Activated naive CD4-positive, alpha-beta T cell treated with Interleukin-2 at 50 U/mL for 16 hours (primary cell): ENCODE measurements around the gene NINJ2.
"Not testable (repeated sequence)": the region's sequence is repeated elsewhere in the genome, so short reads cannot be mapped to it uniquely, and the experiment has no call there.

ENCODE experiments used
- DNase-seq: peaks from one replicate; pipeline ENCODE4 v3.0.0-alpha.2; 2020

NINJ2 gene

GRCh38 chr12:583251-583869, 79.9 kb downstream of the NINJ2 start:
- no peak for DNase-seq

DNA sequence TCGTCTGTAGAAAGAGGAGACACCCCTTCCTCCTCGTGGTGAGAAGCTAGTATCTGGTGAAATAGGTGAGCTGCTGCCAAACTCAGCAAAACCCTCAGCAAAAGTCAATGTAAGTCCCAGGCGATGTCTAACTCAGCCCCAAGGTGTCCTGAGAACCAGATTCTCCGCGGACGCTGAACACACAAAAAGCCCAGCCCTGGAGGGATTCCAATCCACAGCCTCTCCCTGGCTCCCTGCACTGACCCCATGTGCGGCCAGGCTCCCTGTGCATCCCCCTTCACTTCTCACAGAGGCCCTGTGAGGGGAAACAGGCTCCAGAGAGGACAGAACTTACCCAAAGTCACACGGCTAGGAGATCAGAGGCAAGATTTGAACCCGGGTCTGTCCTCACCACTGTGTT, 81.5 kb downstream of the NINJ2 start:
- DNase-seq: no peak

DNA sequence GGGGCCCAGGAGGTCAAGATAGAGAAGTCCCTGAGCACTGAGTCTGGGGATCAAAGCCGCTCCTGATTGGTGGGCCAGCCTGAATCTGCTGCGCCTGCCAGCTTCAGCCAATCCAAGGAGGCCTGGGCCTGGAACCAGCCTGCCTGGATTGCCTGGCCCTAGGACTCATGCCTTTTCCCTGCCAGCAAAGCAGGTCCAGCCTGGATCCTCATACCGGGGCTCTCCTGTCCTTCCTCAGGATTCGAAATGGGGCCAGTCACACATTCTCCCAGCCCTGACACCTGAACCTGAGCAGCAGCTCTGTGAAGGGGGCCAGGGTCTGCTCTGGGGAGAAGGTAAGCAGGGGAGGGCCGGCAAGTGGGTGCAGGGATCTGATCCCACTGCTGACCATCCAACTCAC, 81.9 kb downstream of the NINJ2 start:
- no peak for DNase-seq

DNA sequence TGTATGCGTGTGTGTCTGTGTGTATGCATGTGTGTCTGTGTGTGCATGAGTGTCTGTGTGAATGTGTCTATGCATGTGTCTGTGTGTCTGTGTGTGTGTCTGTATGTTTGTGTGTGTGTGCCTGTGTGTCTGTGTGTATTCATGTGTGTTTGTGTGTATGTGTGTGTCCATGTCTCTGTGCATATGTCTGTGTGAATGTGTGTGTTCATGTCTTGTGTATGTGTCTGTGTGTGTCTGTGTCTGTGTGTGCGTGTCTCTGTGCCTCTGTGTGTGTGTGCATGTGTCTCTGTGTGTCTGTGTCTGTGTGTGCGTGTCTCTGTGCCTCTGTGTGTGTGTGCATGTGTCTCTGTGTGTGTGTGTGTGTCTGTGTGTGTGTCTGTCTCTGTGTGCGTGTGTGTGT, 82.4 kb downstream of the NINJ2 start:
- no peak for DNase-seq

DNA sequence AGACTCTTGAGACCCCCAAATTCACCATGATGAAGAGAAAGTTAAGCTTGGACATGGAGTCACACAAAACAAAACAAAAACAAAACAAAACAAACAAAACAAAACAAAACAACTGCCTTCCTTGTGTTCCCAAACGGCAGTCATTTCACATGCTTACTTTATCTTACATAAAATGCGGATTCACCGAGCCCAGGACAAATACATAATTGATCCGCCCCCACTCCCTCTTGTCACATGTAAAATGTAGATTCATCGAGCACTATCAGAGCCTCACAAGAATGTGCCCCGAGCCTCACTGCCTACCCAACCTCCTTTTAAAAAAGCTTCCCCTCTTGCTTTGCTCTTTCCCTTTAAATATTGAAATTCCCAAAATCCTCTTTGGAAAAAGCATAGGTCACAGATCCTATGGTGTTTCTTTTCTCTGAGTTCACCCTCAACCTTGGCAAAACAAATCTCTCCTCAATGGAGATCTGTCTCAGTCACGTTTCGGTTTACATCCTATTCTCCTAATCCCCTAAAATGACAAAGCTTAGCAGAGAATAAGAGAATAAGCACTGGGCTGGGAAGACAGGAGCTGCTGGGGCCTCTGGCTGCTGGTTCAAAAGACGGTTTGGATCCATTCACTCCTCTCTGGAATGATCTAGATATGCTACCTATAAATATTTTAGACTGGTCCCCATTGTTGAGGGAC, 83.7 kb downstream of the NINJ2 start:
- no peak for DNase-seq

- no peak for DNase-seq
These were observed 84.4 kb downstream of the NINJ2 start for GRCh38 chr12:578748-579419.

- DNase-seq: not testable (repeated sequence)
These were observed 85.1 kb downstream of the NINJ2 start for GRCh38 chr12:577994-578747.

- DNase-seq: no peak
These were observed 86.6 kb downstream of the NINJ2 start for GRCh38 chr12:576615-577110.

DNA sequence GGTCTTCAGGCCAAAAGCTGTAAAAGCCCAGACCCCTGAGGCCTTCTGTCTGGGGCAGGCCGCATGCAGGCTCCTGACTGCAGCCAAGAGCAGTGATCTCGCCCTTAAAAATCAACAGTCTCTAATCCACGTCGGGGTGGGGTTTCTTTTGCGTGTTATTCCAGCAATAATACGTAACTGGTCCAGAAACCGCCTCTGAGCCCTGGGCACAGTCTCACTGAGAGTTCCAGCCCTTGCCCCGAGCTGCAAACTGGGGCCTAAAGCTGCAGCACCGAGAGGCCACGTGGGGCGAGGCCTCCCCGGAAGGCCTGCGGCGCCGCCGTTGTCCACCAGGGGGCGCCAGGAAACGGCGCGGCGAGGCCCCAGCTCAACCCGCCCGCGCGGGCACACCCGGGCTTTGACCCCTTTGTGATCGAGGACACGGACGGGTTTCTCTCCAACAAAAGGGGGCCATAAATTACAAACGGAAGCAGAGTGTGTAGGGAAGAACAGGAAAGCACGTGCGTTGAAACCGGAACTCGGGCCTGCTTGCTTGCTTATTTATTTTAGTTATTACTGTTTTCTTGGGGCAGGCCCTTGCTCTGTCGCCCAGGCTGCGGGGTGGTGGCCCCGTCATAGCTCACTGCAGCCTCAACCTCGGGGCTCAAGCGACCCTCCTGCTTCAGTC, 87.2 kb downstream of the NINJ2 start:
- DNase-seq: peak; percentile 88

DNA sequence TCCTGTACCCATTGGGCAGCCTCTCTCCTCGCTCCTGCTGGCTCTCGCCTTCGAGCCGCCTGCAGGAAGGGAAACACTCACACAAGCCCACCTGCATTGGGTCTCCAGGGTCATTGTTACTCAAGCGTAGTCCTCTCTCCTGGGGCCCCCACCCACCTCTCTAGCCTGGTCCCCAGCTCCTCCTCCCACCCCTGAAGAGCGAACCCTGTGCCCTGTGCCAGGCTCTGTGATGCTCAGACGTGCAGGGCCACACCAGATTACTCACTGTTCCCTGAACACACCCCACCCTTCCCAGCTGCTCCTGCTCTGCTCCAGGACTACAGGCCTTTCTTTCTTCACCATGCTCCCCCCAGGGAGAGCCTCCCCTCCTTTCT, 88.1 kb downstream of the NINJ2 start:
- DNase-seq: no peak

DNA sequence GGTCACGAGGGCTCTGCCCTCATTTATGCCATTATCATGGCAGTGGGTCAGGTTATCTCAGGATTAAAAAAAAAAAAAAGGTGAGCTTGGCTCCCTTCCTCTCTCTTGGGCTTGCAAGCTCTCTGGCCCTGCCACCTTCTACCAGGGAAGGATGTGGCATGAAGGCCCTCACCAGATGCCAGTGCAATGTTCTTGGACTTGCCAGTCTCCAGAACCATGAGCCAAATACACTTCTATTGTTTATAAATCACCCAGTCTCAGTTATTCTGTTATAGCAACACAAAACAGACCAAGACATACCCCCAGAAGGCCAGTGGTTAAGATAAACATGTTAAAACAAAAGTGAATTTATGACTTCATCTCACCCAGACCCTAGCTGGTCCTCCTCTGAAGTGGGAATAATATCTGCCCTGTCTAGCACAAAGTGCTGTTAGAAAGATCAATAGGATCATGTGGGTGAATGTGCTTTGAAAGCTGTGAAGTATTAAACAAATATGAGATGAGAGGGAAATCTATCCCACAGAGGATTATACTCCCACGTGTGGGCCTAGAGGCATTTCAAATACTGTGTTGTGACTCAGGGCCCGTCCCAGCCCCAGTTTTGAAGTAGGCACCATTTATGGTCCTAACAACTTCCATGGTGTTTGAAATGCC, 88.6 kb downstream of the NINJ2 start:
- no peak for DNase-seq

GRCh38 chr12:573232-573631, 90.0 kb downstream of the NINJ2 start:
- no peak for DNase-seq

DNA sequence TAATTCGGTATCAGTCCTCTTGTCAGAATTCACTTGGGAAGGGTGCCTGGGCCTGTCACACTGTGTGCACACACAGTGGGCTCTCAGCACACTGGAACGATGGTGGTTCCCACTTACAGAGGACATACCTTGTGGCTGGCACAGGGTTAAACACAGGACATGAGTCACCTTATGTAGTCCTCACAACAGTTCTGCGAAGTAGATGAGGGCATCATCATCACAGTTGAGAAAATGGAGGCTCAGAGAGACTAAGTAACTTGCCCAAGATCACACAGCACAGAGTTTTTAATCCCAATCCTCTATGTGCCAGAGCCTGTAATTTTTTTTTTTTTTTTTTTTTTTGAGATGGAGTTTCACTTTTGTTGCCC, 90.7 kb downstream of the NINJ2 start:
- DNase-seq: no peak

- no peak for DNase-seq
These were observed 91.3 kb downstream of the NINJ2 start for GRCh38 chr12:571795-572531.

GRCh38 chr12:570921-571794, 92.1 kb downstream of the NINJ2 start:
- DNase-seq: no peak

DNA sequence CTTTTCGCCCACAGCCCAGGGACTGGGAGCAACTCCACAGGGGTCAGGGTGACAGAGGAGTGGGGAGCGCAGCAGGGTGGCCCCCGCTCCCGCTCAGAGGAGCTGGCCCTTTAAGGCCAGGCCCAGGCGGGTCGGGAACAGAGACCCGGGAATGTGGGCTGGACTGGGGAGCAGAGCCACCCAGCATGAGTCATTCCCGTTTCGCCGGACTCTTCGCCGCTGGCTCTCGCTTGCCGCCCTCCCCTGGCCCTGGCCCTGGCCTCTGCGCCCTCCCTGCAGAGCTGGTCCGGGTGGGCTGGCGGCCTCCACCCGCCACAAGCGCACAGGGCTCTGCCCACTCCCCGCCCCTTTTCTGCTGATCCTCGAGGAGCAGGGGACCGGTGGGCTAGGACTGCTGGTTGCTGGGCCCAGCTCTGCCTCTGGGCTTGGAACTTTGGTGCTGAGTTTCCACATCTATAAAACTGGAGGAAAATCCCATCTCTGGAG, 92.8 kb downstream of the NINJ2 start:
- no peak for DNase-seq

DNA sequence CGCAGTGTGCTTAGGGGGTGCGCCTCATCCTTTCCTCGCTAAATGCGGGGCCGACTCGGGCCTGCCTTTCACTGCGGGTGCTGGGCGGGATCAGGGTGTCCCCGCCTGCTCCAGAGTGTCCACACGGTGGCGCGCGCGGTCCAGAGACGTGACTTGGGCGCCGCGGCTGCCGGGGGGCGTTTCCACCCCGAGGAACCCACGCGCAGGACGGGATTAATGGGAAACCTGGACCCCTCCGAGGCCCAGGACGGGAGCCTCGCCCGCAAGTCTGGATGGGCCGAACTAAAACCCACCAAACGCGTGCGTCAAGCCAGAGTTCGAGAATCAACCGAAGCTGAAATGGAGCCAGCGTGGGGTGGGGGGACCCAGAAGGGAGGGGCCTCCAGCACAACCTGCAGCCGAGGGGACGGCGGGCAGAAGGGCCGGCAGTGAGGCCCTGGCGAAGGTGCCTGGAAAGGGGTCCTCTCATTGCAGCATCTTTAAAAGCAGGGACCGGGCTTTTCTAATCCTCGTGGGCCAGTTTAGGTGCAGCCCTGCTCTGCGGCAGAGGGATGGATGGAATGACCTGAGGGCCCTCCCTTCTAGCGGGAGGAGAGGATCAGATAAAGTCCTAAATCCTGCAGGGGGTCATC, 93.3 kb downstream of the NINJ2 start:
- peak; percentile 87 for DNase-seq

DNA sequence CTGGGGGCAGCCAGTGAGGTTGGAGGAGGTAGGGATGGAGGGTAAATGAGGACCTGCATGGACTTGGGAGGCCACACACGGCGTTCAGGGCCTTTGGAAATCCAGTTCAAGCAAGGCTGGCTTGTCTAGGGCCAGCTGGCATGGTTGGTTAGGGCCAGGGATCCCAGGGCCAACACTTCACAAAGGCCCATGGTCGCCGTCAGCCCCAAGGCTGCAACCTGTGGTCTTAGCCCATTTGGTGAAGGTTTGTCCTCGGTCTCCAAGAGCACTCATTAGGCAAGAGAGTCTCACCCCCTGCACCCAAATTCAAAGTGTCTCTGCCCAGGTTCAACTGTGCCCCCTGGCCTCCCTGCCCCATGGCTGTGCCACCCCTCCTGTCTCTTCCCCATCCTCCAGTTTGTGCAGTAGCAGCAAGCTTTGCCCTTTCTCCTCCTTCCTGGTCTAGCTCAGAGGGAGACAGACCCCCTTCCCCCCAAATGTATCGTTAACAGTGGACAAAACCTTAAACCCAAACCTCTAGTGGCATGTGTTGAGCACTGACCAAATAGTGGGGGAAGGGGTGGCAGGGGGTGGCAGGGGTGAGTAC, 94.1 kb downstream of the NINJ2 start:
- no peak for DNase-seq

DNA sequence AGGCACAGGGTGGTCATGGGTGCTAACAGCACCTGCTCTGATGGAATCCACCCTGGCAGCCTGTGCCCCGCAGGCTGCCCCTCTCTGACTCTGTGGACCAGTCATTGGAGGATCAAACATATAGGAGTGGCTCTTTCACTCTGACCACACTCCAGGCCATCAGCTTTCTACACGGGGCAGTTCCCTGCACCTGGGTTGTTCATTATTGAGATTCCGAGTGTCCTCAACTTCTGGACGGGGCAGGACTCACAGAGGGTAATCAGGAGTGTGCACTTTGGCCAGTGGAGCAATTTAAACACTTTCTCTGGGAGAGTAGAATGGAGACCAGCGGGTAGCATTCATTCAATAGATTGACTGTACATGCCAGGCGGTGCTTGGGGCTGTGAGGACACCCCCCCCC, 94.8 kb downstream of the NINJ2 start:
- DNase-seq: no peak
